HepG2 (cell line): ENCODE data around the gene NINJ2. TPM values are rescaled to one million over a fixed set of nuclear protein-coding genes. Genes with fewer than 3 reads are reported as not detected.

ENCODE experiments used
- ELF3 ChIP-seq: IDR thresholded peaks from 2 replicates; pipeline ENCODE4 v1.6.1; 2016; ENCODE audit warnings: missing genetic modification reagents, missing compliant biosample characterization
- EP300 ChIP-seq, 3 experiments: sonication (generic) in 1 of 3; formaldehyde crosslinking in 1 of 3; IDR thresholded peaks; 2 replicates each; pipeline versions ENCODE4 v1.5.1 to v1.6.1; 2011 to 2020; ENCODE audit warnings: low read depth in 2 of 3, low read length in 2 of 3, borderline replicate concordance in 1 of 3, improper control_type of control experiment in 1 of 3, mild to moderate bottlenecking in 1 of 3, missing genetic modification reagents in 1 of 3, moderate library complexity in 1 of 3
- ERF ChIP-seq: IDR thresholded peaks from 2 replicates; pipeline ENCODE4 v1.6.1; 2018; ENCODE audit warnings: missing biosample characterization, missing genetic modification reagents
- FOSL2 ChIP-seq: sonication (generic); formaldehyde crosslinking; IDR thresholded peaks from 2 replicates; pipeline ENCODE4 v1.4.0; 2020; ENCODE audit warnings: missing genetic modification reagents
- FOXO1 ChIP-seq: sonication (generic); formaldehyde crosslinking; IDR thresholded peaks from 2 replicates; pipeline ENCODE4 v1.4.0; 2020; ENCODE audit warnings: missing genetic modification reagents
- HMG20A ChIP-seq: IDR thresholded peaks from 2 replicates; pipeline ENCODE4 v1.6.1; 2016; ENCODE audit warnings: borderline replicate concordance
- HNF4G ChIP-seq, 2 experiments: sonication (generic) in 1 of 2; formaldehyde crosslinking in 1 of 2; IDR thresholded peaks; 2 replicates each; pipeline versions ENCODE4 v1.4.0 to v1.6.1; 2011 to 2020; ENCODE audit warnings: borderline replicate concordance in 2 of 2, low read depth in 2 of 2, mild to moderate bottlenecking in 2 of 2, low read length in 1 of 2, missing genetic modification reagents in 1 of 2, moderate library complexity in 1 of 2
- MIXL1 ChIP-seq: IDR thresholded peaks from 2 replicates; pipeline ENCODE4 v1.6.1; 2016
- NR2F6 ChIP-seq, 2 experiments: IDR thresholded peaks; 2 replicates each; pipeline ENCODE4 v1.6.1; 2016; ENCODE audit warnings: antibody characterized with exemption in 1 of 2, mild to moderate bottlenecking in 1 of 2
- PHF5A ChIP-seq: IDR thresholded peaks from one replicate; pipeline ENCODE4 v1.6.1; 2018; ENCODE audit warnings: low read depth, missing genetic modification reagents; ENCODE audit not compliant: unreplicated experiment
- RARA ChIP-seq: IDR thresholded peaks from 2 replicates; pipeline ENCODE4 v1.6.1; 2016; ENCODE audit warnings: missing genetic modification reagents, missing compliant biosample characterization
- TBL1XR1 ChIP-seq: fragments of 150-350 bp; IDR thresholded peaks from 2 replicates; pipeline ENCODE4 v1.6.1; 2014; ENCODE audit warnings: borderline replicate concordance, low read length; ENCODE audit not compliant: partially characterized antibody
- TCF7 ChIP-seq: sonication (generic); IDR thresholded peaks from 2 replicates; pipeline ENCODE4 v1.6.1; 2016; ENCODE audit warnings: antibody characterized with exemption, low read depth
- ZNF891 ChIP-seq: sonication (generic); formaldehyde crosslinking; IDR thresholded peaks from 2 replicates; pipeline ENCODE4 v1.5.0; 2020; ENCODE audit warnings: mild to moderate bottlenecking, missing genetic modification reagents
- ZSCAN25 ChIP-seq: sonication (generic); formaldehyde crosslinking; IDR thresholded peaks from 2 replicates; pipeline ENCODE4 v1.8.0; 2022; ENCODE audit warnings: mild to moderate bottlenecking, missing genetic modification reagents
- polyA plus RNA-seq, 8 experiments: library from polyadenylated mRNA; depleted of rRNA in 3 of 8; stranded (reverse) in 7 of 8; unstranded in 1 of 8; fragments of >200 nt; fragmentation: Illumina TruSeq in 4 of 8; extraction: Trizol in 4 of 8; gene quantifications; 2 replicates each; pipeline versions ENCODE4 v1.2.1 to v1.2.3, GENCODE V29; 2011 to 2016; ENCODE audit warnings: low read depth in 4 of 8, missing spikeins in 1 of 8, mixed read lengths in 1 of 8; ENCODE audit not compliant: insufficient read depth in 1 of 8
- total RNA-seq, 5 experiments: library from RNA; depleted of rRNA; stranded (reverse); fragments of >200 nt; fragmentation: Illumina TruSeq; extraction: Trizol; gene quantifications; 2 replicates each; pipeline ENCODE4 v1.2.3, GENCODE V29; 2016; ENCODE audit warnings: low read depth in 1 of 5
- TF ChIP-seq, protein P1 (sequence below): sonication (generic); formaldehyde crosslinking; IDR thresholded peaks from 2 replicates; pipeline ENCODE4 v1.8.0; 2022; ENCODE audit warnings: mild to moderate bottlenecking, missing genetic modification reagents
- TF ChIP-seq, protein P2 (sequence below): sonication (generic); formaldehyde crosslinking; IDR thresholded peaks from 2 replicates; pipeline ENCODE4 v1.8.0; 2022; ENCODE audit warnings: mild to moderate bottlenecking, missing genetic modification reagents; ENCODE audit not compliant: insufficient replicate concordance
- TF ChIP-seq, protein P3 (sequence below): sonication (generic); formaldehyde crosslinking; IDR thresholded peaks from 2 replicates; pipeline ENCODE4 v1.4.0; 2020; ENCODE audit warnings: missing genetic modification reagents, borderline replicate concordance
- TF ChIP-seq, protein P4 (sequence below): sonication (generic); formaldehyde crosslinking; IDR thresholded peaks from 2 replicates; pipeline ENCODE4 v1.5.1; 2020; ENCODE audit warnings: missing genetic modification reagents, mild to moderate bottlenecking, borderline replicate concordance
- TF ChIP-seq, protein P5 (sequence below): IDR thresholded peaks from 2 replicates; pipeline ENCODE4 v1.6.1; 2012; ENCODE audit warnings: low read depth, low read length, improper control_type of control experiment

Gene NINJ2
- total and polyA plus RNA-seq, 2 of the 13 experiments (the other 11 are each of a cell fraction or from before 2014, with no cell fraction given), result 0.62 to 3.8 TPM

DNA sequence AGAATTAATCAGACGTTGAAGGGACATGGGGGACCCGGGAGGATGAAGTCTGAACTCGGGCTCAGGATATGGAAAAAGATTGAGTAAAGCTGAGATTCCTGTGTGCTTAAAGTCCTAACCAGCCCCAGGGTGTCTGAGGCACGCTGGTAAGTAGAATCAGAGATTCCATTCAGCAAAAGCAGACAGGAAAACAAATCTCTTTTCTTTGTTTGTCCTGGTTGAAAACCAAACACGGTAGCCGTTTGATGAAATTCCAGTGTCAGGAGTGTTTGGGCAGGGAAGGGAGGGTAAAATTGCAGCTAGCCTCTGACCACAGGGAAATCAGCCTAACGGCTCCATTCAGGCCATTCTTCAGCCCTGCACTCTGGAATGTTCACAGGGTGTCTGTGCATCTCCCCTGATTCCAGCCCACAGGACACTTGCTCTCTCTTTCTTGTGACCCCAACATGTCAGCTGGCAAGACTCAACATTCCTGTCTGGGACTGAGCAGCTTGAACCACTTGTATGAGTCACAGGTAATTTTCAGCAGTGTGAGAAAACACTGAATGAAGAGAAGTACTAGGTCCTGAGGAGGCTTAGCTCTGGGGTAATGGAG is 31.0 kb downstream of the NINJ2 start (continued):
- TF ChIP-seq, protein P1, sequence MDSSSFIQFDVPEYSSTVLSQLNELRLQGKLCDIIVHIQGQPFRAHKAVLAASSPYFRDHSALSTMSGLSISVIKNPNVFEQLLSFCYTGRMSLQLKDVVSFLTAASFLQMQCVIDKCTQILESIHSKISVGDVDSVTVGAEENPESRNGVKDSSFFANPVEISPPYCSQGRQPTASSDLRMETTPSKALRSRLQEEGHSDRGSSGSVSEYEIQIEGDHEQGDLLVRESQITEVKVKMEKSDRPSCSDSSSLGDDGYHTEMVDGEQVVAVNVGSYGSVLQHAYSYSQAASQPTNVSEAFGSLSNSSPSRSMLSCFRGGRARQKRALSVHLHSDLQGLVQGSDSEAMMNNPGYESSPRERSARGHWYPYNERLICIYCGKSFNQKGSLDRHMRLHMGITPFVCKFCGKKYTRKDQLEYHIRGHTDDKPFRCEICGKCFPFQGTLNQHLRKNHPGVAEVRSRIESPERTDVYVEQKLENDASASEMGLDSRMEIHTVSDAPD, result peak; percentile 90
- TF ChIP-seq, protein P2, sequence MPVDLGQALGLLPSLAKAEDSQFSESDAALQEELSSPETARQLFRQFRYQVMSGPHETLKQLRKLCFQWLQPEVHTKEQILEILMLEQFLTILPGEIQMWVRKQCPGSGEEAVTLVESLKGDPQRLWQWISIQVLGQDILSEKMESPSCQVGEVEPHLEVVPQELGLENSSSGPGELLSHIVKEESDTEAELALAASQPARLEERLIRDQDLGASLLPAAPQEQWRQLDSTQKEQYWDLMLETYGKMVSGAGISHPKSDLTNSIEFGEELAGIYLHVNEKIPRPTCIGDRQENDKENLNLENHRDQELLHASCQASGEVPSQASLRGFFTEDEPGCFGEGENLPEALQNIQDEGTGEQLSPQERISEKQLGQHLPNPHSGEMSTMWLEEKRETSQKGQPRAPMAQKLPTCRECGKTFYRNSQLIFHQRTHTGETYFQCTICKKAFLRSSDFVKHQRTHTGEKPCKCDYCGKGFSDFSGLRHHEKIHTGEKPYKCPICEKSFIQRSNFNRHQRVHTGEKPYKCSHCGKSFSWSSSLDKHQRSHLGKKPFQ, result no peak
- TF ChIP-seq TCF7, result peak; percentile 80
- peak; percentile 82 for TF ChIP-seq RARA
- peak; percentile 67; the same call in 1 of the 2 replicates for TF ChIP-seq FOXO1
- TF ChIP-seq ZSCAN25 (CRISPR knock-in tag), result peak; percentile 91
- no peak for TF ChIP-seq ZNF891
- 0 out of 2 replicates have a peak, but pooled peaks have one; percentile 13 for TF ChIP-seq MIXL1
- TF ChIP-seq HMG20A (CRISPR knock-in tag), result peak; percentile 91
- TF ChIP-seq EP300 (IDR thresholded peaks at IDR 0.05; ENCODE audit: low read depth in 2 of 2, low read length in 2 of 2), result peak in 1 of 2 experiments; percentile 86; a peak in 2 of 4 replicates
- peak; percentile 55; the same call in 1 of the 2 replicates for TF ChIP-seq EP300 (CRISPR knock-in tag; IDR thresholded peaks at IDR 0.05; ENCODE audit: borderline replicate concordance)
- peak; percentile 62; the same call in 1 of the 2 replicates for TF ChIP-seq ELF3 (CRISPR knock-in tag)
- no peak for TF ChIP-seq TBL1XR1
- TF ChIP-seq, protein P3, sequence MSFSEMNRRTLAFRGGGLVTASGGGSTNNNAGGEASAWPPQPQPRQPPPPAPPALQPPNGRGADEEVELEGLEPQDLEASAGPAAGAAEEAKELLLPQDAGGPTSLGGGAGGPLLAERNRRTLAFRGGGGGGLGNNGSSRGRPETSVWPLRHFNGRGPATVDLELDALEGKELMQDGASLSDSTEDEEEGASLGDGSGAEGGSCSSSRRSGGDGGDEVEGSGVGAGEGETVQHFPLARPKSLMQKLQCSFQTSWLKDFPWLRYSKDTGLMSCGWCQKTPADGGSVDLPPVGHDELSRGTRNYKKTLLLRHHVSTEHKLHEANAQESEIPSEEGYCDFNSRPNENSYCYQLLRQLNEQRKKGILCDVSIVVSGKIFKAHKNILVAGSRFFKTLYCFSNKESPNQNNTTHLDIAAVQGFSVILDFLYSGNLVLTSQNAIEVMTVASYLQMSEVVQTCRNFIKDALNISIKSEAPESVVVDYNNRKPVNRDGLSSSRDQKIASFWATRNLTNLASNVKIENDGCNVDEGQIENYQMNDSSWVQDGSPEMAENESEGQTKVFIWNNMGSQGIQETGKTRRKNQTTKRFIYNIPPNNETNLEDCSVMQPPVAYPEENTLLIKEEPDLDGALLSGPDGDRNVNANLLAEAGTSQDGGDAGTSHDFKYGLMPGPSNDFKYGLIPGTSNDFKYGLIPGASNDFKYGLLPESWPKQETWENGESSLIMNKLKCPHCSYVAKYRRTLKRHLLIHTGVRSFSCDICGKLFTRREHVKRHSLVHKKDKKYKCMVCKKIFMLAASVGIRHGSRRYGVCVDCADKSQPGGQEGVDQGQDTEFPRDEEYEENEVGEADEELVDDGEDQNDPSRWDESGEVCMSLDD (CRISPR knock-in tag), result peak; percentile 65; the same call in 1 of the 2 replicates
- peak; percentile 27; the same call in 1 of the 2 replicates for TF ChIP-seq HNF4G (IDR thresholded peaks at IDR 0.05; ENCODE audit: borderline replicate concordance, low read depth, low read length)
- no peak for TF ChIP-seq HNF4G (CRISPR knock-in tag; IDR thresholded peaks at IDR 0.05; ENCODE audit: borderline replicate concordance, low read depth)
- TF ChIP-seq ERF (CRISPR knock-in tag), result peak; percentile 15; the same call in 1 of the 2 replicates
- peak; percentile 56; the same call in 1 of the 2 replicates for TF ChIP-seq FOSL2 (CRISPR knock-in tag)
- TF ChIP-seq PHF5A (CRISPR knock-in tag), result peak; percentile 23
- TF ChIP-seq, protein P4, sequence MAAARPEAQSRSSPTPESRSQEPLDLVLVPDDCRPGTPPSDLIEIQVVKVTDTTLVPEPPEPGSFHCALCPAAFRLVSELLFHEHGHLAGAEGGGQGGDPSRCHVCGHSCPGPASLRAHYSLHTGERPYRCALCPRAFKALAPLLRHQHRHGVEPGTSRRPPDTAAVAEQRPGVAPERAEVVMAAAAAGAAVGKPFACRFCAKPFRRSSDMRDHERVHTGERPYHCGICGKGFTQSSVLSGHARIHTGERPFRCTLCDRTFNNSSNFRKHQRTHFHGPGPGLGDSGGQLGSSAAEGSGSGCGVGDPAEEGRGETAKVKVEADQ (CRISPR knock-in tag), result no peak
- peak; percentile 57 for TF ChIP-seq NR2F6 (IDR thresholded peaks at IDR 0.05)
- TF ChIP-seq NR2F6 (CRISPR knock-in tag; IDR thresholded peaks at IDR 0.05), result peak; percentile 56
- TF ChIP-seq, protein P5, sequence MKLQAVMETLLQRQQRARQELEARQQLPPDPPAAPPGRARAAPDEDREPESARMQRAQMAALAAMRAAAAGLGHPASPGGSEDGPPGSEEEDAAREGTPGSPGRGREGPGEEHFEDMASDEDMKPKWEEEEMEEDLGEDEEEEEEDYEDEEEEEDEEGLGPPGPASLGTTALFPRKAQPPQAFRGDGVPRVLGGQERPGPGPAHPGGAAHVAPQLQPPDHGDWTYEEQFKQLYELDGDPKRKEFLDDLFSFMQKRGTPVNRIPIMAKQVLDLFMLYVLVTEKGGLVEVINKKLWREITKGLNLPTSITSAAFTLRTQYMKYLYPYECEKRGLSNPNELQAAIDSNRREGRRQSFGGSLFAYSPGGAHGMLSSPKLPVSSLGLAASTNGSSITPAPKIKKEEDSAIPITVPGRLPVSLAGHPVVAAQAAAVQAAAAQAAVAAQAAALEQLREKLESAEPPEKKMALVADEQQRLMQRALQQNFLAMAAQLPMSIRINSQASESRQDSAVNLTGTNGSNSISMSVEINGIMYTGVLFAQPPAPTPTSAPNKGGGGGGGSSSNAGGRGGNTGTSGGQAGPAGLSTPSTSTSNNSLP, result peak; percentile 48; the same call in 1 of the 2 replicates
